Pancreas (tissue), 10 donors: ENCODE results near the gene LHFPL5. TPM values are rescaled to one million over a fixed set of nuclear protein-coding genes. Genes with fewer than 3 reads are reported as not detected.

Experiments
- ATAC-seq, 4 donors: fragments of 200-7000 bp; cut with Tn5 transposase; one replicate each; pipeline versions ENCODE4 v1.8.0 to v1.9.1; 2020; ENCODE audit warnings: mild to moderate bottlenecking in 4 of 4, moderate library complexity in 4 of 4
- DNase-seq, 6 donors: peaks; one replicate each; pipeline ENCODE4 v3.0.0-alpha.2; 2020
- FAIRE-seq: peaks from 2 replicates; lab custom pipeline; 2012; peaks lifted over from hg19 to GRCh38; lab: Jason Lieb, UNC
- H3K27ac ChIP-seq, 4 donors: fragments of 200-600 bp; sonication (generic); 1 replicate in 3 of 4; 2 replicates in 1 of 4; pipeline versions ENCODE4 v1.5.0 to v1.8.0; 2020
- H3K27me3 ChIP-seq, 4 donors: fragments of 200-600 bp; one replicate each; pipeline ENCODE4 v1.8.0; 2021
- H3K36me3 ChIP-seq, 3 donors: fragments of 200-600 bp; sonication (generic) in 1 of 3; one replicate each; pipeline versions ENCODE4 v1.5.0 to v1.8.0; 2020 to 2021
- H3K4me1 ChIP-seq, 3 donors: fragments of 200-600 bp; one replicate each; pipeline ENCODE4 v1.8.0; 2021
- H3K4me3 ChIP-seq, 4 donors: fragments of 200-600 bp; sonication (generic) in 2 of 4; one replicate each; pipeline versions ENCODE4 v1.5.0 to v1.8.0; 2020 to 2021
- H3K9me3 ChIP-seq, 4 donors: fragments of 200-600 bp; one replicate each; pipeline ENCODE4 v1.8.0; 2021
- WGBS, 2 donors: extraction: QIAGEN DNeasy Blood & Tissue Kit; methylation state at CpG; one replicate each; pipeline ENCODE4 v1.1.7; 2013; 5-methylcytosine and 5-hydroxymethylcytosine counted together
- intact Hi-C, 3 donors: fragments of 100-400 bp; cut with DNase I; formaldehyde crosslinking; loops; one replicate each; pipeline versions ENCODE4 v1.11.1 to v1.14.2; 2022
- polyA plus RNA-seq, 2 donors: library from polyadenylated mRNA; stranded (reverse); fragments of 200-250 nt; gene quantifications; one replicate each; pipeline ENCODE4 v1.2.3, GENCODE V29; 2013
- total RNA-seq, 6 donors: library from RNA; stranded (reverse); fragmentation: NEBNext Ultra II Directional in 4 of 6; extraction: Animal tissue kit (Norgen Biotek cat#: 25700) in 4 of 6; gene quantifications; one replicate each; pipeline versions ENCODE4 v1.2.1 to v1.2.4, GENCODE V29; 2021 to 2023
- TF ChIP-seq, protein P1 (sequence below), 4 donors: fragments of 200-600 bp; sonication (generic) in 3 of 4; IDR thresholded peaks; one replicate each; pipeline versions ENCODE4 v1.5.0 to v1.8.0; 2021; ENCODE audit warnings: antibody characterized with exemption in 4 of 4
- donor health status: healthy with polysubstance abuse.
- donor health status: DM: no; HTN: no; CAD: no; lungs with moderate emphysema.
- donor health status: DM: no; HTN: no; CAD: no.
- donor health status: control.
- donor health status: control.
- donor health status: Bipolar disorder and iron deficiency.
- donor health status: DM: yes; HTN: yes; CAD: no.
- donor health status: DM: no; HTN: no; CAD: no.
- donor health status: DM: no; HTN: no; CAD: no.
- donor health status: DM: yes; HTN: yes; CAD: no.

LHFPL5 gene
- total and polyA plus RNA-seq, 8 donors: 1.3 to 4.2 (median 2.8) TPM

GRCh38 chr6:35769211-35769610 lies 35.9 kb upstream of the LHFPL5 start:
- ATAC-seq: no peak
- no peaks in the 10 kb centered on the region for H3K27me3 ChIP-seq
- no peak overlapping the region for H3K4me3 ChIP-seq
- DNase-seq: no peak
- intact Hi-C loops: no loop called here
- no peak overlapping the region for H3K27ac ChIP-seq
- TF ChIP-seq, protein P1, sequence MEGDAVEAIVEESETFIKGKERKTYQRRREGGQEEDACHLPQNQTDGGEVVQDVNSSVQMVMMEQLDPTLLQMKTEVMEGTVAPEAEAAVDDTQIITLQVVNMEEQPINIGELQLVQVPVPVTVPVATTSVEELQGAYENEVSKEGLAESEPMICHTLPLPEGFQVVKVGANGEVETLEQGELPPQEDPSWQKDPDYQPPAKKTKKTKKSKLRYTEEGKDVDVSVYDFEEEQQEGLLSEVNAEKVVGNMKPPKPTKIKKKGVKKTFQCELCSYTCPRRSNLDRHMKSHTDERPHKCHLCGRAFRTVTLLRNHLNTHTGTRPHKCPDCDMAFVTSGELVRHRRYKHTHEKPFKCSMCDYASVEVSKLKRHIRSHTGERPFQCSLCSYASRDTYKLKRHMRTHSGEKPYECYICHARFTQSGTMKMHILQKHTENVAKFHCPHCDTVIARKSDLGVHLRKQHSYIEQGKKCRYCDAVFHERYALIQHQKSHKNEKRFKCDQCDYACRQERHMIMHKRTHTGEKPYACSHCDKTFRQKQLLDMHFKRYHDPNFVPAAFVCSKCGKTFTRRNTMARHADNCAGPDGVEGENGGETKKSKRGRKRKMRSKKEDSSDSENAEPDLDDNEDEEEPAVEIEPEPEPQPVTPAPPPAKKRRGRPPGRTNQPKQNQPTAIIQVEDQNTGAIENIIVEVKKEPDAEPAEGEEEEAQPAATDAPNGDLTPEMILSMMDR (IDR thresholded peaks at IDR 0.05): no peak
- 59 to 62% methylated on average over 4 of the region's 4 CpGs for WGBS, 2 donors
- H3K36me3 ChIP-seq: no peaks in the 10 kb centered on the region
- FAIRE-seq: no peak
- no peaks in the 10 kb centered on the region for H3K4me1 ChIP-seq
- no peaks in the 10 kb centered on the region for H3K9me3 ChIP-seq

GRCh38 chr6:35771343-35771627 lies 33.9 kb upstream of the LHFPL5 start:
- Histone ChIP-seq H3K27me3 (no peaks in the 10 kb centered on the region), H3K36me3 (no peaks in the 10 kb centered on the region), H3K4me3 (no peak overlapping the region), H3K4me1 (no peaks in the 10 kb centered on the region), H3K9me3 (no peaks in the 10 kb centered on the region), H3K27ac (no peak overlapping the region)
- no peak for DNase-seq
- intact Hi-C loops: no loop called here
- no peak for ATAC-seq
- TF ChIP-seq, protein P1 (IDR thresholded peaks at IDR 0.05): no peak
- FAIRE-seq: no peak
- 74 to 80% methylated on average over 5 of the region's 5 CpGs for WGBS, 2 donors

DNA sequence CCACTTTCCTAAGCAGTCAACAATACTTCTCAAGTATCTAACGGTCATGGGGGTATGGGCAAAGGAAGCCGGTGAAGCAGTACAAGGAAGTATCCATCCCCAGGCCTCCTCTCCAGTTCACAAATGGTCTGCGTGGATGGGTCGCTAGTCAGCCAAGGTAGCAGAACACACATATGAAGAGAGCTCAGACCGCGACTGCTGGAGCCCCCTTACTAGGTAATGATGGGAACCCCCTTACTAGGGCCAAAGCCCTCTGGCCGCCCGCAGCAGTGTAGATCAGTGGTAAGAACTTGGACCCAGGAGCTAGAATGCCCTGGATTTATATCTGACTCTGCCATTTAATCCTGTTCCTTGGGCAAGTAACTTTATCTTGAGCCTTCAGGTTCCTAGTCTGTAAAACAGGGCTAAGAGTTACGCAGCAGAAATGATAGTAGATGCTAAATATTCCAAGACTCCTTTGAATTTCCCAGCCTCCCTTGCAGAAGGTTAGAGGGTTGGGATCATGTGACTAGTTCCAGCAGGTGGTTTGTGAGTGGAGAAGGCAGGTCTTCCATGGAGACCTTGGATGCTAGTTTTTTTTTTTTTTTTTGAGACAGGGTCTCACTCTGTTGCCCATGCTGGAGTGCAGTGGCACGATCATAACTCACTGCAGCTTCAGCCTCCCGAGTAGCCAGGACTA lies 30.9 kb upstream of the LHFPL5 start:
- intact Hi-C loops: no loop called here
- no peak for DNase-seq
- 80 to 86% methylated on average over 11 of the region's 11 CpGs for WGBS, 2 donors
- Histone ChIP-seq H3K4me1 (no peaks in the 10 kb centered on the region), H3K27me3 (no peaks in the 10 kb centered on the region), H3K36me3 (no peaks in the 10 kb centered on the region), H3K27ac (no peak overlapping the region), H3K9me3 (no peaks in the 10 kb centered on the region), H3K4me3 (no peak overlapping the region)
- no peak for FAIRE-seq
- ATAC-seq: no peak
- TF ChIP-seq, protein P1 (IDR thresholded peaks at IDR 0.05): no peak

GRCh38 chr6:35775031-35775430 lies 30.1 kb upstream of the LHFPL5 start:
- Histone ChIP-seq H3K9me3 (no peaks in the 10 kb centered on the region), H3K27ac (no peak overlapping the region), H3K4me1 (no peaks in the 10 kb centered on the region), H3K36me3 (no peaks in the 10 kb centered on the region), H3K27me3 (no peaks in the 10 kb centered on the region), H3K4me3 (no peak overlapping the region)
- FAIRE-seq (no peak), ATAC-seq (no peak), DNase-seq (no peak)
- WGBS, 2 donors: 83 to 86% methylated on average over 6 of the region's 6 CpGs
- TF ChIP-seq, protein P1 (IDR thresholded peaks at IDR 0.05): no peak
- intact Hi-C loops: no loop called here

GRCh38 chr6:35776364-35777215 lies 28.6 kb upstream of the LHFPL5 start, which contains the start of gene CLPSL2:
CLPSL2 (plus strand) TSS chr6:35776598; CDS start chr6:35776619, 21 bp downstream.
- Histone ChIP-seq H3K36me3 (no peaks in the 10 kb centered on the region), H3K4me1 (no peaks in the 10 kb centered on the region), H3K9me3 (no peaks in the 10 kb centered on the region), H3K27me3 (no peaks in the 10 kb centered on the region), H3K27ac (no peak within 1 kb of the TSS), H3K4me3 (peak within 1 kb of the TSS; percentile 16 to 75 (median 45))
- ATAC-seq (peak; percentile 74 to 88 (median 82)), FAIRE-seq (no peak), DNase-seq (peak in 4 of 6 donors; percentile 38 to 77 (median 63))
- 4% methylated on average over 50 to 56 of the region's 56 CpGs for WGBS, 2 donors
- TF ChIP-seq, protein P1 (IDR thresholded peaks at IDR 0.05): no peak
- intact Hi-C loops: no loop called here
